COLO668 (cell line): ENCODE measurements around the gene EVX2.

ENCODE experiments used
- DNase-seq: peaks from one replicate; lab custom pipeline; 2025; ENCODE audit not compliant: unreplicated experiment; lab: John Stamatoyannopoulos, UW

The EVX2 gene

GRCh38 chr2:176083796-176084261, at the start of gene EVX2:
Gene EVX2, minus strand, starts transcription at chr2:176083962. Its CDS starts 186 bp downstream, at chr2:176083776.
- DNase-seq: peak; percentile 39

- no peak for DNase-seq
Measured at GRCh38 chr2:176133389-176133788, 49.6 kb upstream of the EVX2 start.

- DNase-seq: no peak
Measured at GRCh38 chr2:176132205-176133171, 48.7 kb upstream of the EVX2 start.

- DNase-seq: no peak
Measured at GRCh38 chr2:176131848-176132158, 48.0 kb upstream of the EVX2 start.

- no peak for DNase-seq
Measured at GRCh38 chr2:176130957-176131847, 47.4 kb upstream of the EVX2 start.

GRCh38 chr2:176130147-176130956, 46.6 kb upstream of the EVX2 start:
- peak; percentile 80 for DNase-seq

- no peak for DNase-seq
Measured at GRCh38 chr2:176129813-176130146, 46.0 kb upstream of the EVX2 start.

- DNase-seq: peak; percentile 94
Measured at GRCh38 chr2:176128982-176129796, 45.4 kb upstream of the EVX2 start, which contains the start of gene HOXD8. Gene HOXD8, plus strand, starts transcription at chr2:176129705. Its CDS starts 662 bp downstream, at chr2:176130367.

- peak; percentile 67 for DNase-seq
Measured at GRCh38 chr2:176128172-176128981, 44.6 kb upstream of the EVX2 start.

- no peak for DNase-seq
Measured at GRCh38 chr2:176127774-176128072, 44.0 kb upstream of the EVX2 start.

- DNase-seq: peak; percentile 78
Measured at GRCh38 chr2:176126929-176127773, 43.4 kb upstream of the EVX2 start.

GRCh38 chr2:176125772-176126054, 42.0 kb upstream of the EVX2 start:
- DNase-seq: no peak

GRCh38 chr2:176124947-176125771, 41.4 kb upstream of the EVX2 start:
- no peak for DNase-seq

GRCh38 chr2:176124110-176124946, 40.6 kb upstream of the EVX2 start:
- no peak for DNase-seq

- peak; percentile 26 for DNase-seq
Measured at GRCh38 chr2:176123411-176124109, 39.8 kb upstream of the EVX2 start.

- DNase-seq: peak; percentile 88
Measured at GRCh38 chr2:176122683-176123410, 39.1 kb upstream of the EVX2 start, which contains the start of gene HOXD9. Gene HOXD9, plus strand, starts transcription at chr2:176122719. Its CDS starts 50 bp downstream, at chr2:176122769.
